ENCODE results near the gene GATAD2A. TPM values are rescaled to one million over a fixed set of nuclear protein-coding genes. Genes with fewer than 3 reads are reported as not detected.

Gene GATAD2A
- polyA plus RNA-seq (2013) = 115 and 116 TPM in 2 replicates

GRCh38 chr19:19404879-19405860, at the start of gene GATAD2A:
Gene GATAD2A (plus strand): TSS chr19:19405675. CDS start chr19:19465346, 59,671 bp downstream.
- Histone ChIP-seq H3K18ac (ENCODE audit: low read length) (peak within 1 kb of the TSS; percentile 94), H3K4ac (ENCODE audit: low read depth, low read length) (peak within 1 kb of the TSS; percentile 100), H3K9me3 (ENCODE audit: insufficient read depth, low read depth, low read length) (no peaks in the 10 kb centered on the region), H2BK5ac (ENCODE audit: low read depth, low read length, poor library complexity) (peak within 1 kb of the TSS; percentile 96), H3K4me2 (ENCODE audit: low read length) (peak within 1 kb of the TSS; percentile 96), H3K79me2 (ENCODE audit: control insufficient read depth, insufficient read depth, low read length, poor library complexity) (peaks cover 21% of the 10 kb centered on the region), H3K9ac (ENCODE audit: low read length) (peak within 1 kb of the TSS; percentile 84), H3K79me1 (ENCODE audit: low read length) (peaks cover 15% of the 10 kb centered on the region), H3K4me1 (ENCODE audit: control insufficient read depth in 1 of 2, insufficient read depth in 2 of 2, low read length in 2 of 2) (peaks cover 13 to 21% of the 10 kb centered on the region in 2 experiments), H3K27me3 (ENCODE audit: insufficient read depth, low read length) (no peaks in the 10 kb centered on the region), H3K14ac (ENCODE audit: low read length) (peak within 1 kb of the TSS; percentile 96), H2BK120ac (ENCODE audit: insufficient read depth, low read length, poor library complexity) (peak within 1 kb of the TSS; percentile 89), H4K12ac (ENCODE audit: low read depth, low read length) (peak within 1 kb of the TSS; percentile 73), H2AFZ (ENCODE audit: insufficient read depth, low read length, poor library complexity) (peak within 1 kb of the TSS; percentile 66), H4K91ac (ENCODE audit: low read depth, low read length) (peak within 1 kb of the TSS; percentile 96), H3K27ac (ENCODE audit: low read depth, low read length) (peak within 1 kb of the TSS; percentile 81), H3K36me3 (ENCODE audit: control insufficient read depth in 1 of 2, insufficient read depth in 2 of 2, low read length in 2 of 2) (peaks cover 0 to 2% of the 10 kb centered on the region in 2 experiments), H2BK12ac (ENCODE audit: low read length) (peak within 1 kb of the TSS; percentile 45), H2AK5ac (ENCODE audit: low read length) (peak within 1 kb of the TSS; percentile 71), H3K23ac (ENCODE audit: low read length) (no peak within 1 kb of the TSS), H3K4me3 (ENCODE audit: low read depth, low read length) (peak within 1 kb of the TSS; percentile 87), H4K8ac (ENCODE audit: low read depth, low read length) (peak within 1 kb of the TSS; percentile 84)
- no CpG with 5 or more reads among the region's 90 CpGs for WGBS (ENCODE audit: extremely low coverage, insufficient coverage, insufficient read length)
- DNase-seq = peak; percentile 95

- no peak overlapping the region for H2AK5ac ChIP-seq (ENCODE audit: low read length)
- H3K4me2 ChIP-seq (ENCODE audit: low read length) = no peak overlapping the region
- no peak overlapping the region for H4K91ac ChIP-seq (ENCODE audit: low read depth, low read length)
- H3K4ac ChIP-seq (ENCODE audit: low read depth, low read length) = no peak overlapping the region
- H3K79me1 ChIP-seq (ENCODE audit: low read length) = no peaks in the 10 kb centered on the region
- H4K8ac ChIP-seq (ENCODE audit: low read depth, low read length) = no peak overlapping the region
- no peak overlapping the region for H3K9ac ChIP-seq (ENCODE audit: low read length)
- H3K36me3 ChIP-seq (ENCODE audit: control insufficient read depth in 1 of 2, insufficient read depth in 2 of 2, low read length in 2 of 2) = peaks cover 56 to 64% of the 10 kb centered on the region in 2 experiments
- no peak overlapping the region for H3K27ac ChIP-seq (ENCODE audit: low read depth, low read length)
- H3K4me3 ChIP-seq (ENCODE audit: low read depth, low read length) = no peak overlapping the region
- H3K9me3 ChIP-seq (ENCODE audit: insufficient read depth, low read depth, low read length) = no peaks in the 10 kb centered on the region
- H3K4me1 ChIP-seq (ENCODE audit: control insufficient read depth in 1 of 2, insufficient read depth in 2 of 2, low read length in 2 of 2) = no peaks in the 10 kb centered on the region
- H2BK5ac ChIP-seq (ENCODE audit: low read depth, low read length, poor library complexity) = no peak overlapping the region
- no peak overlapping the region for H2BK12ac ChIP-seq (ENCODE audit: low read length)
- H3K14ac ChIP-seq (ENCODE audit: low read length) = no peak overlapping the region
- no peak overlapping the region for H3K18ac ChIP-seq (ENCODE audit: low read length)
- H3K27me3 ChIP-seq (ENCODE audit: insufficient read depth, low read length) = no peaks in the 10 kb centered on the region
- no peak overlapping the region for H4K12ac ChIP-seq (ENCODE audit: low read depth, low read length)
- no peak overlapping the region for H2AFZ ChIP-seq (ENCODE audit: insufficient read depth, low read length, poor library complexity)
- WGBS (ENCODE audit: extremely low coverage, insufficient coverage, insufficient read length) = no CpG with 5 or more reads among the region's 11 CpGs
- DNase-seq = no peak
- no peak overlapping the region for H2BK120ac ChIP-seq (ENCODE audit: insufficient read depth, low read length, poor library complexity)
- no peak overlapping the region for H3K23ac ChIP-seq (ENCODE audit: low read length)
- H3K79me2 ChIP-seq (ENCODE audit: control insufficient read depth, insufficient read depth, low read length, poor library complexity) = no peaks in the 10 kb centered on the region
Observed at GRCh38 chr19:19356500-19356899, 49.0 kb upstream of the GATAD2A start.

GRCh38 chr19:19356901-19357566, 48.4 kb upstream of the GATAD2A start:
- H3K27me3 ChIP-seq (ENCODE audit: insufficient read depth, low read length) = no peaks in the 10 kb centered on the region
- H3K4ac ChIP-seq (ENCODE audit: low read depth, low read length) = no peak overlapping the region
- no peaks in the 10 kb centered on the region for H3K79me2 ChIP-seq (ENCODE audit: control insufficient read depth, insufficient read depth, low read length, poor library complexity)
- H3K27ac ChIP-seq (ENCODE audit: low read depth, low read length) = no peak overlapping the region
- H2AFZ ChIP-seq (ENCODE audit: insufficient read depth, low read length, poor library complexity) = no peak overlapping the region
- WGBS (ENCODE audit: extremely low coverage, insufficient coverage, insufficient read length) = no CpG with 5 or more reads among the region's 13 CpGs
- peaks cover 56 to 60% of the 10 kb centered on the region in 2 experiments for H3K36me3 ChIP-seq (ENCODE audit: control insufficient read depth in 1 of 2, insufficient read depth in 2 of 2, low read length in 2 of 2)
- no peak for DNase-seq
- no peak overlapping the region for H3K23ac ChIP-seq (ENCODE audit: low read length)
- H2BK120ac ChIP-seq (ENCODE audit: insufficient read depth, low read length, poor library complexity) = no peak overlapping the region
- no peak overlapping the region for H3K18ac ChIP-seq (ENCODE audit: low read length)
- peaks cover under 1% of the 10 kb centered on the region for H3K9me3 ChIP-seq (ENCODE audit: insufficient read depth, low read depth, low read length)
- H2BK5ac ChIP-seq (ENCODE audit: low read depth, low read length, poor library complexity) = no peak overlapping the region
- H3K14ac ChIP-seq (ENCODE audit: low read length) = no peak overlapping the region
- H4K8ac ChIP-seq (ENCODE audit: low read depth, low read length) = no peak overlapping the region
- no peaks in the 10 kb centered on the region for H3K4me1 ChIP-seq (ENCODE audit: control insufficient read depth in 1 of 2, insufficient read depth in 2 of 2, low read length in 2 of 2)
- no peak overlapping the region for H3K9ac ChIP-seq (ENCODE audit: low read length)
- no peaks in the 10 kb centered on the region for H3K79me1 ChIP-seq (ENCODE audit: low read length)
- no peak overlapping the region for H3K4me2 ChIP-seq (ENCODE audit: low read length)
- H4K12ac ChIP-seq (ENCODE audit: low read depth, low read length) = no peak overlapping the region
- no peak overlapping the region for H2AK5ac ChIP-seq (ENCODE audit: low read length)
- no peak overlapping the region for H4K91ac ChIP-seq (ENCODE audit: low read depth, low read length)
- no peak overlapping the region for H2BK12ac ChIP-seq (ENCODE audit: low read length)
- no peak overlapping the region for H3K4me3 ChIP-seq (ENCODE audit: low read depth, low read length)

- H3K27me3 ChIP-seq (ENCODE audit: insufficient read depth, low read length) = no peaks in the 10 kb centered on the region
- WGBS (ENCODE audit: extremely low coverage, insufficient coverage, insufficient read length) = no CpG with 5 or more reads among the region's 14 CpGs
Observed at GRCh38 chr19:19361075-19361594, 44.3 kb upstream of the GATAD2A start.

More at GRCh38 chr19:19361075-19361594, 44.3 kb upstream of the GATAD2A start:
- Histone ChIP-seq H3K4me2 (ENCODE audit: low read length) (no peak overlapping the region), H3K4me1 (ENCODE audit: control insufficient read depth in 1 of 2, insufficient read depth in 2 of 2, low read length in 2 of 2) (no peaks in the 10 kb centered on the region), H4K8ac (ENCODE audit: low read depth, low read length) (no peak overlapping the region), H3K4me3 (ENCODE audit: low read depth, low read length) (no peak overlapping the region), H3K4ac (ENCODE audit: low read depth, low read length) (no peak overlapping the region), H2BK12ac (ENCODE audit: low read length) (no peak overlapping the region), H4K91ac (ENCODE audit: low read depth, low read length) (no peak overlapping the region), H3K9me3 (ENCODE audit: insufficient read depth, low read depth, low read length) (peaks cover 2% of the 10 kb centered on the region), H3K23ac (ENCODE audit: low read length) (no peak overlapping the region), H2BK5ac (ENCODE audit: low read depth, low read length, poor library complexity) (no peak overlapping the region), H3K79me1 (ENCODE audit: low read length) (no peaks in the 10 kb centered on the region), H3K18ac (ENCODE audit: low read length) (no peak overlapping the region), H3K36me3 (ENCODE audit: control insufficient read depth in 1 of 2, insufficient read depth in 2 of 2, low read length in 2 of 2) (peaks cover 15 to 19% of the 10 kb centered on the region in 2 experiments), H3K14ac (ENCODE audit: low read length) (no peak overlapping the region), H3K9ac (ENCODE audit: low read length) (no peak overlapping the region), H4K12ac (ENCODE audit: low read depth, low read length) (no peak overlapping the region), H2AK5ac (ENCODE audit: low read length) (no peak overlapping the region), H2AFZ (ENCODE audit: insufficient read depth, low read length, poor library complexity) (no peak overlapping the region), H2BK120ac (ENCODE audit: insufficient read depth, low read length, poor library complexity) (no peak overlapping the region), H3K79me2 (ENCODE audit: control insufficient read depth, insufficient read depth, low read length, poor library complexity) (no peaks in the 10 kb centered on the region), H3K27ac (ENCODE audit: low read depth, low read length) (no peak overlapping the region)
- DNase-seq = peak; percentile 87 to 95

All from trophoblast cell (in vitro differentiated cells and primary cell).